Ascending aorta (tissue), 2 donors: ENCODE measurements around the gene HARBI1. TPM values are rescaled to one million over a fixed set of nuclear protein-coding genes. Genes with fewer than 3 reads are reported as not detected.

Experiments used
- DNase-seq, 2 donors: peaks; one replicate each; pipeline ENCODE4 v3.0.0-alpha.2; 2019; ENCODE audit warnings: low spot score in 2 of 2
- H3K27ac ChIP-seq, 2 donors: fragments of 200-600 bp; sonication (generic); one replicate each; pipeline ENCODE4 v1.5.1; 2016 to 2017; ENCODE audit warnings: mild to moderate bottlenecking in 1 of 2
- H3K27me3 ChIP-seq: fragments of 200-600 bp; sonication (generic); one replicate; pipeline ENCODE4 v1.5.1; 2017
- H3K36me3 ChIP-seq, 2 donors: fragments of 200-600 bp; sonication (generic); one replicate each; pipeline ENCODE4 v1.5.1; 2016
- H3K4me1 ChIP-seq, 2 donors: fragments of 200-600 bp; sonication (generic); one replicate each; pipeline ENCODE4 v1.5.1; 2016 to 2017; ENCODE audit warnings: mild to moderate bottlenecking in 1 of 2
- H3K4me3 ChIP-seq, 2 donors: fragments of 200-600 bp; sonication (generic); one replicate each; pipeline ENCODE4 v1.5.1; 2016 to 2017; ENCODE audit warnings: mild to moderate bottlenecking in 1 of 2
- H3K9me3 ChIP-seq, 2 donors: fragments of 200-600 bp; sonication (generic); one replicate each; pipeline ENCODE4 v1.5.1; 2016
- CTCF ChIP-seq, 3 experiments: fragments of 200-600 bp in 2 of 3; fragments of 450-650 bp in 1 of 3; sonication (generic) in 2 of 3; IDR thresholded peaks; one replicate each; pipeline ENCODE4 v1.5.1; 2016 to 2019; ENCODE audit warnings: antibody characterized with exemption in 3 of 3, mild to moderate bottlenecking in 1 of 3, moderate library complexity in 1 of 3
- intact Hi-C: fragments of 100-400 bp; cut with DNase I; formaldehyde crosslinking; loops from one replicate; pipeline ENCODE4 v1.15.1; 2023
- total RNA-seq: library from RNA; depleted of rRNA; stranded (reverse); fragments of >200 nt; gene quantifications from one replicate; pipeline ENCODE4 v1.1.0, GENCODE V29; 2016

Gene HARBI1
- total RNA-seq, 1 donor from 2014 or later = not detected

GRCh38 chr11:46582588-46582987 is 34.4 kb downstream of the HARBI1 start:
- Histone ChIP-seq H3K27ac (no peak overlapping the region), H3K4me3 (no peak overlapping the region), H3K36me3 (no peaks in the 10 kb centered on the region), H3K27me3 (no peaks in the 10 kb centered on the region), H3K4me1 (no peaks in the 10 kb centered on the region), H3K9me3 (no peaks in the 10 kb centered on the region)
- no peak for DNase-seq
- intact Hi-C loops = no loop called here
- TF ChIP-seq CTCF (IDR thresholded peaks at IDR 0.05) = no peak

DNA sequence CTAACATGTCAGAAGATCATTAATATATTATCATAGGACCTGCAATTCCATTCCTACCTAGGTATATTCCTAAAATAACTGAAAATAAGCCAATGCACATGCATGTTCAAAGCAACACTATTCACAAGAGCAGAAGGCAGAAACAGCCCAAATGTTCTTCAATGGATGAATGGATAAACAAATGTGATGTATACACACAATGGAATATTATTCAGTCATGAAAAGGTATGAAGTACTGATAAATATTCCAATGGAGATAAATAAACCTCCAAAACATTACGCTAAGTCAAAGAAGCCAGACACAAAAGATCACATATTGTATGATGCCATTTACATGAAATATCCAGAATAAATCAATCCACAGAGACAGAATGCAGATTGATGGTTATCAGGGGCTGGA is 40.0 kb downstream of the HARBI1 start:
- DNase-seq = no peak
- no peak for TF ChIP-seq CTCF (IDR thresholded peaks at IDR 0.05)
- intact Hi-C loops = no loop called here

DNA sequence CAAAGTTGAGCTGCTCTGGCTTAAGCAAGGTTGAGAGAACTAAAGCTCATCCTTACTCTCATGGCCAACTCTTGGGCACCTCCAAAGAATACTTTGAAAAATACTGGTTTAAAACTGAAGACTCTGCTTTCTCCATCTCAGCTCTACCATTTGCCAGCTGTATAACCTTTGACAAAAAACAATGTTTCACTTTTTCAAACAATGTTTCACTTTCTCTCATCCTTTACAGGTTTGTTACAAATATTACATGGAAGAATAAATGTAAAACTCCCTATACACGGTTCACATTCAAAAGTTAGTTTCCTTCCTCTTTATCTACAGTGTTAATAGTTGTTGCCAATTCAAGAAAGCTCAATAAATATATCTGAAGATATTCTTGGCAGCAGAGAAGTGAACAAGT is 42.4 kb downstream of the HARBI1 start:
- no peak for TF ChIP-seq CTCF (IDR thresholded peaks at IDR 0.05)
- H3K4me1 ChIP-seq = peaks cover 4 to 14% of the 10 kb centered on the region in 2 donors
- no peaks in the 10 kb centered on the region for H3K27me3 ChIP-seq
- no peaks in the 10 kb centered on the region for H3K36me3 ChIP-seq
- DNase-seq = no peak
- no peaks in the 10 kb centered on the region for H3K9me3 ChIP-seq
- no peak overlapping the region for H3K4me3 ChIP-seq
- intact Hi-C loops = no loop called here
- no peak overlapping the region for H3K27ac ChIP-seq

More for the DNA sequence above, 40.0 kb downstream of the HARBI1 start:
- Histone ChIP-seq H3K9me3 (no peaks in the 10 kb centered on the region), H3K27ac (no peak overlapping the region), H3K27me3 (no peaks in the 10 kb centered on the region), H3K36me3 (no peaks in the 10 kb centered on the region), H3K4me3 (no peak overlapping the region), H3K4me1 (no peaks in the 10 kb centered on the region)

DNA sequence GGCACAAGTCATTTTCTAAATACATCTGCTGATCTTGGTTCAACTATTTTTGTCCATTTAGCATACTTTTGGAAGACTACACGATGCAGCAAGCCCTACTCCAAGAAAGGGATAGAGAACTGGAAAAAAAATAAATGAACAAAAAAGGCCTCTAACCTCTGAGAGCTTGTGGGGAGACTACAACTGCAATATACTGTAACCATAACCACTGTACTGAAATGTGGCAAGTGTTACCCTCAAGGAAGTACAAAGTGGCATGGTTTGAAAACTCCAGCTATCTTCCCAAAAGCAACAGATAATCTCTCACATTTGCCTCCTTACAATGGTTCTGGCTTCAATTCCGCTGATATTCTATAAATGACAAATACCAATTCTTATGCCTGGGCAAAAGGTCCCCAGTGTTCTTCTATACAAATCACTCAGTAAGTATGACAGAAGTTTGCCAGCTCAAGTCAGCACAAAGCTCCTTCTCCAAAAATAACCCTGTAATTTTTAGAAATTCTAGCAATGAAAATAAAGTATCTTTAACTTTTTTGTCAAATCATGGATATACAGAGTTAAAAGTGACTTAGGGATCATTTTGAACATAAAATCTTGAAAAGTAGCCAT is 46.1 kb downstream of the HARBI1 start:
- intact Hi-C loops = no loop called here
- DNase-seq = no peak
- TF ChIP-seq CTCF (IDR thresholded peaks at IDR 0.05) = no peak
- Histone ChIP-seq H3K36me3 (no peaks in the 10 kb centered on the region), H3K9me3 (no peaks in the 10 kb centered on the region), H3K27me3 (no peaks in the 10 kb centered on the region), H3K27ac (peak overlapping the region; percentile 26 to 37), H3K4me3 (no peak overlapping the region), H3K4me1 (peaks cover 4 to 16% of the 10 kb centered on the region in 2 donors)

DNA sequence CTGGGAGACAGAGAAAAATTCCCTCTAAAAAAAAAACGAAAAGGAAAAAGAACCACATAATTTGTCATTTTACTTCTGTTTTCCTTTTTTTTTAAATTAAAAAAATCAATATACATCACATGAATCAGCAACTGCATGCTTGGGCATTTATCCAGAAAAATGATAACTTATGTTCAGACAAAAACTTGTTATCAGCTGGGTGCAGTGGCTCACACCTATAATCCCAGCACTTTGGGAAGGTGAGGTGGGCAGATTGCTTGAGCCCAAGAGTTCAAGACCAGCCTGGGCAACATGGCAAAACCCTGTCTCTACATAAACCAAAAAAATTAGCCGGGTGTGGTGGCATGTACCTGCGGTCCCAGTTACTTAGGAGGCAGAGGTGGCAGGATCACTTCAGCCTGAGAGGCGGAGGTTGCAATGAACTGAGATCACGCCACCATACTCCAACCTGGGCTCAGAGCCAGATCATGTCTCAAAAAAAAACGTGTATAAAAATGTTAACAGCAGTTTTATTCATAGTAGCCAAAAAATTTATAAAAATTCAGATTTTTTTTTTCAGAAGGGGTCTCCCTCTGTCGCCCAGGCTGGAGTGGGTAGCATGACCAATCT is 51.7 kb downstream of the HARBI1 start:
- TF ChIP-seq CTCF (IDR thresholded peaks at IDR 0.05) = no peak
- H3K27ac ChIP-seq = no peak overlapping the region

More for the DNA sequence above, 51.7 kb downstream of the HARBI1 start:
- Histone ChIP-seq H3K27me3 (no peaks in the 10 kb centered on the region), H3K9me3 (no peaks in the 10 kb centered on the region), H3K36me3 (no peaks in the 10 kb centered on the region), H3K4me1 (peaks cover 0 to 18% of the 10 kb centered on the region in 2 donors), H3K4me3 (no peak overlapping the region)
- intact Hi-C loops = no loop called here
- DNase-seq = no peak
